Measurements from ENCODE around the gene TRAF7. TPM values are rescaled to one million over a fixed set of nuclear protein-coding genes. Genes with fewer than 3 reads are reported as not detected.
"Not testable (repeated sequence)": the region's sequence is repeated elsewhere in the genome, so short reads cannot be mapped to it uniquely, and the experiment has no call there.

Gene TRAF7
- polyA plus RNA-seq, 1 donor from 2014 or later = 30.9 TPM

GRCh38 chr16:2108446-2109270, 46.9 kb upstream of the TRAF7 start:
- not testable (repeated sequence) for H3K9me3 ChIP-seq (ENCODE audit: low read length); H3K27me3 ChIP-seq (ENCODE audit: insufficient read depth, low read depth, low read length); H2AFZ ChIP-seq (ENCODE audit: low read depth, low read length); H3K9ac ChIP-seq (ENCODE audit: low read length); H3K79me2 ChIP-seq (replicated peaks; ENCODE audit: insufficient read depth, low read length); H3K4me3 ChIP-seq (ENCODE audit: low read length); H3F3A ChIP-seq (ENCODE audit: insufficient read depth, low read length, poor library complexity, severe bottlenecking); H3K4me2 ChIP-seq (ENCODE audit: low read length); H3K27ac ChIP-seq (ENCODE audit: low read length); H3K9me2 ChIP-seq (ENCODE audit: insufficient read depth, low read length); H4K20me1 ChIP-seq (ENCODE audit: insufficient read depth); H3K36me3 ChIP-seq (ENCODE audit: insufficient read depth, low read length)

DNA sequence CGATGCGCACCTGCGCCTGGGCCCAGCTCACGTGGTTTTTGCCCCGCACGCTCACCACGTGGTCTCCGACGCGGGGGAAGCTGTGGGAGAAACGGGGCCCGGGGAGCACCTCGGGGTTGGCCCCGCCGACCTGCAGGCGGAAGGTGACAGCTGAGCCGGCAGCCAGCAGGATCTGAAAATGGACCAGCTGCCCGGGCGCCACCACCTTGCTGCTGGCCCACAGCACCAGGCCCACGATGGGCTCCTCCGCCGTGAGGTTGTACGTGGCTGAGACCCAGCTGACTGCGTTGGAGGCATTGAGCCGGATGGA, 46.4 kb upstream of the TRAF7 start:
- not testable (repeated sequence) for H3F3A ChIP-seq (ENCODE audit: insufficient read depth, low read length, poor library complexity, severe bottlenecking); H3K9me2 ChIP-seq (ENCODE audit: insufficient read depth, low read length); H3K27ac ChIP-seq (ENCODE audit: low read length); H3K9ac ChIP-seq (ENCODE audit: low read length); H3K4me3 ChIP-seq (ENCODE audit: low read length); H4K20me1 ChIP-seq (ENCODE audit: insufficient read depth); H3K36me3 ChIP-seq (ENCODE audit: insufficient read depth, low read length); H2AFZ ChIP-seq (ENCODE audit: low read depth, low read length); H3K9me3 ChIP-seq (ENCODE audit: low read length); H3K79me2 ChIP-seq (replicated peaks; ENCODE audit: insufficient read depth, low read length); H3K4me2 ChIP-seq (ENCODE audit: low read length); H3K27me3 ChIP-seq (ENCODE audit: insufficient read depth, low read depth, low read length)

GRCh38 chr16:2109872-2110271, 45.7 kb upstream of the TRAF7 start:
- not testable (repeated sequence) for H3K27ac ChIP-seq (ENCODE audit: low read length); H3K36me3 ChIP-seq (ENCODE audit: insufficient read depth, low read length); H3K9me2 ChIP-seq (ENCODE audit: insufficient read depth, low read length); H2AFZ ChIP-seq (ENCODE audit: low read depth, low read length); H3K9me3 ChIP-seq (ENCODE audit: low read length); H3K27me3 ChIP-seq (ENCODE audit: insufficient read depth, low read depth, low read length); H4K20me1 ChIP-seq (ENCODE audit: insufficient read depth); H3K4me3 ChIP-seq (ENCODE audit: low read length); H3F3A ChIP-seq (ENCODE audit: insufficient read depth, low read length, poor library complexity, severe bottlenecking); H3K9ac ChIP-seq (ENCODE audit: low read length); H3K4me2 ChIP-seq (ENCODE audit: low read length); H3K79me2 ChIP-seq (replicated peaks; ENCODE audit: insufficient read depth, low read length)

DNA sequence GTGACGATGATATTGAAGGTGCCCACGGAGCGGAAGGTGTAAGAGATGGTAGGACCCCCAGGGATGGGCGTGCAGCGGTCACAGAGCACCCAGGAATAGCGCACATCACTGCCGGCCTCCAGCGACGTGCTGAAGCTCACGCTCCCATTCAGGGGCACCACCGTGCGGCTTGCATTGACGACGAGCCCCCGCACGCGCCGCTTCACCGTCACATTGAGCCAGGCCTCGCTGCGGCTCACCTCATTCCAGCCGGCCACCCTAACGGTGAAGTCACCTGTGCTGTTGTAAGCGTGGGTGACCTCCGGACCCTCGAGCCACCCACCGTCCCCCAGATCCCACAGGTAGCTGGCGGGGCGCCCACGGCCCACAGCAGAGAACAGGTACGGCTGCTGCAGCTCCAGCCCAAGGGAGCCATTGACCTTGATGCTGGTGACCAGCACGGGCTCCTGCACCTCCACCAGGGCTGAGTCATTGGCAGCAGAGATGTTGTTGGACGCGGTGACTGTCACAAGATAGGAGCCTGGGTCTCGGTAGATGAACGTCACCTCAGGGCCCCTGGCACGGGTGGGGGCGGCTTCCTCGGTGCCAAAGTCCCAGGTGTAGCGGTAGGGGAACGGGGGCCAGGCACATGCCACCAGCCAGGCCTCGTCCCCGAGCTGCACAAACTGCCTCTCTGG, 45.1 kb upstream of the TRAF7 start:
- not testable (repeated sequence) for H3K9me3 ChIP-seq (ENCODE audit: low read length); H3K4me3 ChIP-seq (ENCODE audit: low read length); H3K9me2 ChIP-seq (ENCODE audit: insufficient read depth, low read length); H3K27me3 ChIP-seq (ENCODE audit: insufficient read depth, low read depth, low read length); H3F3A ChIP-seq (ENCODE audit: insufficient read depth, low read length, poor library complexity, severe bottlenecking); H3K36me3 ChIP-seq (ENCODE audit: insufficient read depth, low read length); H3K4me2 ChIP-seq (ENCODE audit: low read length); H2AFZ ChIP-seq (ENCODE audit: low read depth, low read length); H3K79me2 ChIP-seq (replicated peaks; ENCODE audit: insufficient read depth, low read length); H4K20me1 ChIP-seq (ENCODE audit: insufficient read depth); H3K9ac ChIP-seq (ENCODE audit: low read length); H3K27ac ChIP-seq (ENCODE audit: low read length)

DNA sequence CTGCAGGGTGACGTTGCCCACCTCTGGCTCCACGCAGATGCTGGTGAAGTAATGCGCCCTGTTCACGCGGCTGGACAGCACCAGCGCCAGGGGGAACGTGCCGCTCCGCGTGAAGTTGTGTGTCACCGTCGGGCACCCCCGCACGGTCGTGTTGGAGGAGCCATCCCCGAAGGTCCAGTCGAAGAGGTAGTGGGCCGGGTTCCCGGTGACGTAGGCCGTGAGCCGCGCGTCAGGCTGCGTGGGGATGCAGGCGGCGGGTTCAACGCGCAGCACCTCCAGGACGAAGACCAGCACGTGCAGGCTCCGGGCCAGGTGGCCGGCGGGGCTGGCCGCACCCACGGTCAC, 44.6 kb upstream of the TRAF7 start:
- H3K79me2 ChIP-seq (replicated peaks; ENCODE audit: insufficient read depth, low read length); H3K4me2 ChIP-seq (ENCODE audit: low read length); H3K9ac ChIP-seq (ENCODE audit: low read length); H3K4me3 ChIP-seq (ENCODE audit: low read length); H3K27ac ChIP-seq (ENCODE audit: low read length); H3K27me3 ChIP-seq (ENCODE audit: insufficient read depth, low read depth, low read length); H4K20me1 ChIP-seq (ENCODE audit: insufficient read depth); H3K9me2 ChIP-seq (ENCODE audit: insufficient read depth, low read length); H3K9me3 ChIP-seq (ENCODE audit: low read length); H3F3A ChIP-seq (ENCODE audit: insufficient read depth, low read length, poor library complexity, severe bottlenecking); H3K36me3 ChIP-seq (ENCODE audit: insufficient read depth, low read length); H2AFZ ChIP-seq (ENCODE audit: low read depth, low read length): not testable (repeated sequence)

- H3F3A ChIP-seq (ENCODE audit: insufficient read depth, low read length, poor library complexity, severe bottlenecking); H3K36me3 ChIP-seq (ENCODE audit: insufficient read depth, low read length); H3K4me2 ChIP-seq (ENCODE audit: low read length); H3K4me3 ChIP-seq (ENCODE audit: low read length); H3K9me3 ChIP-seq (ENCODE audit: low read length); H3K27ac ChIP-seq (ENCODE audit: low read length); H2AFZ ChIP-seq (ENCODE audit: low read depth, low read length); H3K79me2 ChIP-seq (replicated peaks; ENCODE audit: insufficient read depth, low read length); H4K20me1 ChIP-seq (ENCODE audit: insufficient read depth); H3K9me2 ChIP-seq (ENCODE audit: insufficient read depth, low read length); H3K9ac ChIP-seq (ENCODE audit: low read length); H3K27me3 ChIP-seq (ENCODE audit: insufficient read depth, low read depth, low read length): not testable (repeated sequence)
Measured at GRCh38 chr16:2111412-2112335, 43.9 kb upstream of the TRAF7 start.

- not testable (repeated sequence) for H3K9me3 ChIP-seq (ENCODE audit: low read length); H4K20me1 ChIP-seq (ENCODE audit: insufficient read depth); H3F3A ChIP-seq (ENCODE audit: insufficient read depth, low read length, poor library complexity, severe bottlenecking); H3K27me3 ChIP-seq (ENCODE audit: insufficient read depth, low read depth, low read length); H2AFZ ChIP-seq (ENCODE audit: low read depth, low read length); H3K27ac ChIP-seq (ENCODE audit: low read length); H3K4me2 ChIP-seq (ENCODE audit: low read length); H3K36me3 ChIP-seq (ENCODE audit: insufficient read depth, low read length); H3K9ac ChIP-seq (ENCODE audit: low read length); H3K4me3 ChIP-seq (ENCODE audit: low read length); H3K9me2 ChIP-seq (ENCODE audit: insufficient read depth, low read length); H3K79me2 ChIP-seq (replicated peaks; ENCODE audit: insufficient read depth, low read length)
Measured at GRCh38 chr16:2112539-2113106, 43.0 kb upstream of the TRAF7 start.
